ENCODE results near the gene RIPK4. TPM values are rescaled to one million over a fixed set of nuclear protein-coding genes. Genes with fewer than 3 reads are reported as not detected.

RIPK4 gene
- total RNA-seq, 4 donors from 2014 or later: 38.6 to 59.5 (median 50.0) TPM

DNA sequence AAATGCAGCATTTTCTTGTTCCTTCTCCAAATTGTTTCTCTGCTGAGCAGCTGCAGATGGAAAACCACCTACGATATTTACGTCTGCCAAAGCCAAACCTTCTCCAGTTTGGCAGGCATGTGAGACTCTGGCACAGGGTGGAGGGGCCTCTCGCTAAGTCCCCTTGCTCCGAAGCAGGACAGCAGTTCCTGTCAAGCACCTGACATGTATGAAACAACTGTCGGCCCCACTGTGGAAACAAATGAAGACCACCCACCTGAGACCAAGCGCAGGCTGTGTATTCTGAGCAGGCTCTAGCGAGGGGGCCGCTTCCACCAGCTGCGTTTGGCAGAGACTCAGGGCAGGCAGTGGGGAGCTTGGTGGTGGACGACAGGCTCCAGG lies 74.7 kb downstream of the RIPK4 start:
- WGBS: 30% methylated on average over 4 of the region's 10 CpGs
- H3K4me1 ChIP-seq: peaks cover 12% of the 10 kb centered on the region
- H3K27ac ChIP-seq: no peak overlapping the region
- H3K36me3 ChIP-seq: no peaks in the 10 kb centered on the region
- no peak overlapping the region for H3K4me3 ChIP-seq
- TF ChIP-seq, protein P1, sequence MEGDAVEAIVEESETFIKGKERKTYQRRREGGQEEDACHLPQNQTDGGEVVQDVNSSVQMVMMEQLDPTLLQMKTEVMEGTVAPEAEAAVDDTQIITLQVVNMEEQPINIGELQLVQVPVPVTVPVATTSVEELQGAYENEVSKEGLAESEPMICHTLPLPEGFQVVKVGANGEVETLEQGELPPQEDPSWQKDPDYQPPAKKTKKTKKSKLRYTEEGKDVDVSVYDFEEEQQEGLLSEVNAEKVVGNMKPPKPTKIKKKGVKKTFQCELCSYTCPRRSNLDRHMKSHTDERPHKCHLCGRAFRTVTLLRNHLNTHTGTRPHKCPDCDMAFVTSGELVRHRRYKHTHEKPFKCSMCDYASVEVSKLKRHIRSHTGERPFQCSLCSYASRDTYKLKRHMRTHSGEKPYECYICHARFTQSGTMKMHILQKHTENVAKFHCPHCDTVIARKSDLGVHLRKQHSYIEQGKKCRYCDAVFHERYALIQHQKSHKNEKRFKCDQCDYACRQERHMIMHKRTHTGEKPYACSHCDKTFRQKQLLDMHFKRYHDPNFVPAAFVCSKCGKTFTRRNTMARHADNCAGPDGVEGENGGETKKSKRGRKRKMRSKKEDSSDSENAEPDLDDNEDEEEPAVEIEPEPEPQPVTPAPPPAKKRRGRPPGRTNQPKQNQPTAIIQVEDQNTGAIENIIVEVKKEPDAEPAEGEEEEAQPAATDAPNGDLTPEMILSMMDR (IDR thresholded peaks at IDR 0.05): no peak
- no peak for TF ChIP-seq POLR2A (IDR thresholded peaks at IDR 0.05)
- no peak for TF ChIP-seq POLR2AphosphoS5 (IDR thresholded peaks at IDR 0.05)
- TF ChIP-seq EP300 (IDR thresholded peaks at IDR 0.05): no peak
- H3K27me3 ChIP-seq: peaks cover 7% of the 10 kb centered on the region
- H3K9me3 ChIP-seq: no peaks in the 10 kb centered on the region
- DNase-seq (ENCODE audit: low spot score in 2 of 2): no peak

DNA sequence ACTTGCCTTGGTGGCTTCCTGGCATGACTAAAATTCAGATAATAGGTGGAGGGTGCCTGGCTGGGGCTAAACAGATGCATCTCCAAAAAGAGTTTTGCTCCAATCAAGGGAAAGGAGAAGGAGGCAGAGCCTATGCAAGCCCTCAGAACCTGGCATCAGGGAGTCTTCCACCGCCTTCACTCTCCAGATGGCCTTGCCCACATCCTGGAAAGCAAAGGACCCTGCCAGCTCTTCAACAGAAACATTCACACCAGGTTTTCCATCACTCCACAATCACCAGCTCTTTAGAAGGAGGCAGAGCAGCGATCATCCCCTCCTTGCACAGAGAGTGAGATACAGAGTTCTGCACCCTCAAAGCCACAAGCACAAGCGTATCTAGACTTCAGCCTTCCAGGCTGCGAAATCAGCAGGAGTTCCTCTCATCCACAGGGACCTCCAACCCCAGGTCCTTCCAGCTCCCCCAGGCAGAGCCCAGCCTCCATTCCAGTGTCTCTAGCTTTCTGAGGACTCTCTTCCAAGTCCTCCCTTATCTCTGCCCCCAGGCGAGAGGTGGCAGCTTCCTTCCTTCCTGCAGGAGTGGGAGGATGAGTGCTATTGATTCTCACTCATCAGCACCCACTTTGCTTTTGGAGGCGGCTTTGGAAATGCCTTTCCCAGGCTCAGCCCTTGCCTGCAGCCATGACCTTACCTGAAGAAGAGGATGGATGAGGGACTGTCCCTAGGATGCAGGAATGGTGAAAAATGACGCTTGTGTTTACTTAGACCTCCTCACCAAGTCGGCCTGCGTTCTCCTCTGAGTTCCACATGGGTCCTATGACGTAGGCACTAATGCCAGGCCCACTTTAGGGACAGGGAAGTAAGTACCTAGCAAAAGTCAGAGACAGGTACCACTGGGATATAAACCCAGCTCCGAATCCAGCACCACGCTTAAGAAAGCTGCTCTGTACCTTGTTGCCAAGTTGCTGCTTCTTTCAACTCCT lies 75.4 kb downstream of the RIPK4 start:
- Histone ChIP-seq H3K4me3 (no peak overlapping the region), H3K27me3 (peaks cover 7% of the 10 kb centered on the region), H3K4me1 (peaks cover 12% of the 10 kb centered on the region), H3K27ac (no peak overlapping the region), H3K9me3 (no peaks in the 10 kb centered on the region), H3K36me3 (no peaks in the 10 kb centered on the region)
- DNase-seq (ENCODE audit: low spot score in 2 of 2): no peak
- WGBS: 52% methylated on average over 12 of the region's 12 CpGs
- TF ChIP-seq, protein P1 (IDR thresholded peaks at IDR 0.05): no peak
- TF ChIP-seq POLR2A (IDR thresholded peaks at IDR 0.05) (no peak), EP300 (IDR thresholded peaks at IDR 0.05) (no peak), POLR2AphosphoS5 (IDR thresholded peaks at IDR 0.05) (no peak)

Other genes starting within 250 kb of the RIPK4 start
- 10 to 100 TPM in 3 of 4 donors, 1 to 10 TPM in 1; 7.6 to 27.5 (median 12.9) TPM for gene PRDM15, start 112.3 kb upstream of the RIPK4 start, total RNA-seq
- gene C2CD2, start 187.0 kb upstream of the RIPK4 start, total RNA-seq: 10 to 100 TPM; 35.9 to 43.8 (median 38.9) TPM
- gene ZBTB21, start 243.3 kb upstream of the RIPK4 start, total RNA-seq: 10 to 100 TPM; 24.5 to 39.1 (median 30.5) TPM

Measured in suprapubic skin (tissue), 4 donors.